Endothelial cell of umbilical vein (primary cell): Measurements from ENCODE around the gene ABCC5. TPM values are rescaled to one million over a fixed set of nuclear protein-coding genes. Genes with fewer than 3 reads are reported as not detected.

Source experiments
- BruUV-seq: library from RNA; stranded (reverse); fragments of 400-500 nt; replicated peaks from 2 replicates; lab custom pipeline; 2021; lab: Mats Ljungman, UMichigan
- CTCF ChIA-PET: fragments of 300-600, 350-600 bp; sonication (Branson Sonifier 250); formaldehyde crosslinking; loops from one replicate; lab custom pipeline; 2021; ENCODE audit warnings: antibody characterized with exemption, inconsistent platforms; lab: Charles Lee
- POLR2A ChIA-PET: fragments of 300-600, 350-600 bp; sonication (Branson Sonifier 250); formaldehyde crosslinking; loops from one replicate; lab custom pipeline; 2021; ENCODE audit warnings: antibody characterized with exemption, inconsistent platforms; lab: Charles Lee
- DNase-seq: peaks from one replicate; pipeline ENCODE4 v3.0.0-alpha.2; 2011; ENCODE audit warnings: low read depth, low spot score
- FAIRE-seq: peaks from 2 replicates; lab custom pipeline; 2011; peaks lifted over from hg19 to GRCh38; lab: Jason Lieb, UNC
- H2AFZ ChIP-seq: 2 replicates; pipeline ENCODE4 v1.6.0; 2012; ENCODE audit warnings: low read depth, low read length, control low read depth, inconsistent platforms
- H3K27ac ChIP-seq: 2 replicates; pipeline ENCODE4 v1.5.1; 2011; ENCODE audit warnings: low read depth, mild to moderate bottlenecking, control low read depth, low read length, moderate library complexity; ENCODE audit not compliant: insufficient read depth
- H3K27me3 ChIP-seq, 2 experiments: 2 replicates each; pipeline versions ENCODE4 v1.6.0 to v1.6.1; 2011; ENCODE audit warnings: low read length in 2 of 2, mixed read lengths in 1 of 2; ENCODE audit not compliant: control insufficient read depth in 2 of 2, insufficient read depth in 2 of 2
- H3K36me3 ChIP-seq, 2 experiments: 2 replicates in 1 of 2; 3 replicates in 1 of 2; pipeline ENCODE4 v1.5.1; 2011; ENCODE audit warnings: low read length in 2 of 2, mild to moderate bottlenecking in 1 of 2, moderate library complexity in 1 of 2; ENCODE audit not compliant: control insufficient read depth in 2 of 2, insufficient read depth in 2 of 2; ENCODE audit errors: extremely low read depth in 1 of 2
- H3K4me1 ChIP-seq: 3 replicates; pipeline ENCODE4 v1.5.1; 2011; ENCODE audit warnings: mild to moderate bottlenecking, low read length; ENCODE audit not compliant: control insufficient read depth, insufficient read depth; ENCODE audit errors: extremely low read depth
- H3K4me2 ChIP-seq: 2 replicates; pipeline ENCODE4 v1.6.1; 2011; ENCODE audit warnings: low read length, control low read depth, mixed read lengths; ENCODE audit not compliant: insufficient read depth
- H3K4me3 ChIP-seq, 3 experiments: fragments of 200-600 bp in 1 of 3; sonication (generic), shearing (Covaris generic) in 1 of 3; replicated peaks in 1 of 3; 2 replicates each; pipeline ENCODE4 v1.5.1; 2011 to 2016; ENCODE audit warnings: control low read depth in 3 of 3, low read length in 3 of 3, mild to moderate bottlenecking in 2 of 3, inconsistent platforms in 1 of 3, low read depth in 1 of 3, moderate library complexity in 1 of 3; ENCODE audit not compliant: insufficient read depth in 1 of 3
- H3K79me2 ChIP-seq: 2 replicates; pipeline ENCODE4 v1.6.0; 2012; ENCODE audit warnings: low read length, inconsistent platforms; ENCODE audit not compliant: control insufficient read depth, insufficient read depth
- H3K9ac ChIP-seq: replicated peaks from 2 replicates; pipeline ENCODE3; 2011; ENCODE audit warnings: low read length, control low read depth; ENCODE audit not compliant: insufficient read depth; ENCODE audit errors: extremely low read depth
- H3K9me1 ChIP-seq: replicated peaks from 3 replicates; pipeline ENCODE4 v1.6.0; 2011; ENCODE audit warnings: mild to moderate bottlenecking, low read length; ENCODE audit not compliant: control insufficient read depth, insufficient read depth; ENCODE audit errors: extremely low read depth
- H3K9me3 ChIP-seq: replicated peaks from 2 replicates; pipeline ENCODE4 v1.5.1; 2012; ENCODE audit warnings: low read length, inconsistent platforms; ENCODE audit not compliant: control insufficient read depth, insufficient read depth
- H4K20me1 ChIP-seq: replicated peaks from 2 replicates; pipeline ENCODE3; 2011; ENCODE audit warnings: mild to moderate bottlenecking, low read length; ENCODE audit not compliant: control insufficient read depth, insufficient read depth; ENCODE audit errors: extremely low read depth
- EZH2 ChIP-seq: IDR thresholded peaks from 2 replicates; pipeline ENCODE4 v1.6.1; 2012; ENCODE audit warnings: borderline replicate concordance, low read depth, mild to moderate bottlenecking, moderate library complexity, low read length, inconsistent platforms; ENCODE audit not compliant: severe bottlenecking
- FOS ChIP-seq: IDR thresholded peaks from 2 replicates; pipeline ENCODE4 v1.6.1; 2011; ENCODE audit warnings: mild to moderate bottlenecking, low read length, moderate library complexity, borderline replicate concordance; ENCODE audit not compliant: insufficient read depth
- MYC ChIP-seq: IDR thresholded peaks from one replicate; pipeline ENCODE4 v1.6.1; 2011; ENCODE audit warnings: mild to moderate bottlenecking, low read depth, low read length
- POLR2A ChIP-seq: IDR thresholded peaks from 2 replicates; pipeline ENCODE4 v1.6.1; 2012; ENCODE audit warnings: low read depth, mild to moderate bottlenecking, control low read depth, low read length
- POLR2AphosphoS5 ChIP-seq: IDR thresholded peaks from 2 replicates; pipeline ENCODE4 v1.6.1; 2012; ENCODE audit warnings: low read depth, mild to moderate bottlenecking, control low read depth, low read length, moderate library complexity; ENCODE audit not compliant: insufficient read depth
- dilution Hi-C: fragments of 300-500 bp; cut with MboI; formaldehyde crosslinking; loops from one replicate; pipeline ENCODE4 v1.15.0; 2019; ENCODE audit warnings: low sequenced_read_pairs; ENCODE audit not compliant: extremely low pct_ligation_motif_present
- intact Hi-C: fragments of 100-400 bp; cut with micrococcal nuclease; formaldehyde crosslinking; loops from one replicate; pipeline ENCODE4 v1.10.0; 2022
- polyA plus RNA-seq, 4 experiments: library from polyadenylated mRNA; depleted of rRNA in 3 of 4; stranded (reverse) in 3 of 4; unstranded in 1 of 4; fragments of >200 nt; gene quantifications; 2 replicates each; pipeline versions ENCODE4 v1.2.1 to v1.2.3, GENCODE V29; 2011 to 2012; ENCODE audit warnings: missing spikeins in 1 of 4
- total RNA-seq: library from RNA; stranded (reverse); gene quantifications from 2 replicates; pipeline ENCODE4 v1.2.3, GENCODE V29; 2021
- TF ChIP-seq, protein P1 (sequence below), 2 donors: IDR thresholded peaks; 1 replicate in 1 of 2; 2 replicates in 1 of 2; pipeline ENCODE4 v1.5.1; 2011; ENCODE audit warnings: low read length in 2 of 2, mild to moderate bottlenecking in 2 of 2, moderate library complexity in 2 of 2, control low read depth in 1 of 2, inconsistent platforms in 1 of 2, low read depth in 1 of 2; ENCODE audit not compliant: insufficient read depth in 1 of 2; ENCODE audit errors: extremely low read depth in 1 of 2

Gene ABCC5
- total and polyA plus RNA-seq, 2 donors (not counting 3 experiments of a cell fraction or from before 2014, with no cell fraction given) = 22.5 to 24.6 TPM

DNA sequence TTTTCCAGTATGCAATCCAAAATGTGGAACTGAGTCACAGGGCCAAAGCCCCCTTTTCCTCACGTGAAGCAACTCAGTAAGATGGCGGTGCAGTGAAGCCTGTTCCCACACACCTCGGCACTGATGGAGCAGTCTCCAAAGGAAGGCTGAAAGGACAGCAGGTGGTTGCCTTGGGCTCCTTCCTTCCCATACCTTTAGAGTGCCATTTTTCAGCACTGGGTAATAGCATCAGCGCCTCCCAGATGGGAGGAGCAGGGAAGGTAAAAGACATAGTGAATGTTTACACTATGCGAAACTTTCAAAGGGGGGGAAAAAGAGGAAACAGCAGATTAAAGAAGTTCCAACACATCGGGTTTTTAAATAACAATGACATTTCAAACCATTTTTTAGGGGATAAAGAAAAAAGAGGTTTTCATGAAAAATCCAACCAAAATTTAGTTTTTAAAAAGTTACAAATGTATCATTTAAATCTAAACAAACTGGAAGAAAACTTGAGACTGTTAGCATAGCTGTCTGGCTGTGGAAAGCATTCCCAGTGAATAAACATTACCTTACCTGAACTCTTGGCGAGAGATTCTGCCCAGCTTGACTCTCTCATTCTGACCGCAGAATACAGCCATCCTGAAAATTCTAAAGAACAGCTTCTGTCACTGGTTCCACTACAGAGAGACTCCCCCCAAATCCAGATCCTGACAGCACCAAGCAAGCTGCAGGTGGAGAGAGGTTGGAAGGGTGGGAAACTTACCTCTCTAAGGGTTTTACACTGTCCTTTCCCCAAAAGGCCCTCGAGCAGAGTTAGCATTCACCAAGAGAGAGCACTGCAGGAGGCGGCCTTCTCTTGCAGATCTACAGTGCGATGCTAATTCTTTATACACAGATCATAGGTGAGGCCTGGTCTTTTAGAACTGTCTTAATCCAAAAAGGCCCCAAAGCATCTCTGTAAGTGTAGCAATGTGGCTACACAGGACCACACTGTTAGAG, 32.6 kb downstream of the ABCC5 start:
- TF ChIP-seq POLR2AphosphoS5 (no peak), FOS (no peak), POLR2A (no peak), EZH2 (no peak), MYC (no peak)
- TF ChIP-seq, protein P1, sequence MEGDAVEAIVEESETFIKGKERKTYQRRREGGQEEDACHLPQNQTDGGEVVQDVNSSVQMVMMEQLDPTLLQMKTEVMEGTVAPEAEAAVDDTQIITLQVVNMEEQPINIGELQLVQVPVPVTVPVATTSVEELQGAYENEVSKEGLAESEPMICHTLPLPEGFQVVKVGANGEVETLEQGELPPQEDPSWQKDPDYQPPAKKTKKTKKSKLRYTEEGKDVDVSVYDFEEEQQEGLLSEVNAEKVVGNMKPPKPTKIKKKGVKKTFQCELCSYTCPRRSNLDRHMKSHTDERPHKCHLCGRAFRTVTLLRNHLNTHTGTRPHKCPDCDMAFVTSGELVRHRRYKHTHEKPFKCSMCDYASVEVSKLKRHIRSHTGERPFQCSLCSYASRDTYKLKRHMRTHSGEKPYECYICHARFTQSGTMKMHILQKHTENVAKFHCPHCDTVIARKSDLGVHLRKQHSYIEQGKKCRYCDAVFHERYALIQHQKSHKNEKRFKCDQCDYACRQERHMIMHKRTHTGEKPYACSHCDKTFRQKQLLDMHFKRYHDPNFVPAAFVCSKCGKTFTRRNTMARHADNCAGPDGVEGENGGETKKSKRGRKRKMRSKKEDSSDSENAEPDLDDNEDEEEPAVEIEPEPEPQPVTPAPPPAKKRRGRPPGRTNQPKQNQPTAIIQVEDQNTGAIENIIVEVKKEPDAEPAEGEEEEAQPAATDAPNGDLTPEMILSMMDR (IDR thresholded peaks at IDR 0.05; ENCODE audit: extremely low read depth in 1 of 2, insufficient read depth in 1 of 2, low read depth in 1 of 2, low read length in 2 of 2) = no peak
- no peak for DNase-seq
- Histone ChIP-seq H3K4me1 (no peaks in the 10 kb centered on the region), H3K9ac (no peak overlapping the region), H3K36me3 (peaks cover 10 to 14% of the 10 kb centered on the region in 2 experiments), H4K20me1 (no peaks in the 10 kb centered on the region), H3K4me3 (no peak overlapping the region), H3K9me3 (no peaks in the 10 kb centered on the region), H3K4me2 (no peak overlapping the region), H3K27ac (no peak overlapping the region), H3K79me2 (no peaks in the 10 kb centered on the region), H3K9me1 (no peaks in the 10 kb centered on the region), H2AFZ (no peak overlapping the region), H3K27me3 (no peaks in the 10 kb centered on the region)
- ChIA-PET CTCF (no interaction called here), POLR2A (no interaction called here)
- dilution Hi-C loops (no loop called here), intact Hi-C loops (no loop called here)
- no peak for FAIRE-seq
- BruUV-seq = no TSS peak
